BLaER1 treated with 17β-estradiol and CSF1 and Interleukin-3, amounts not matched to agents 10 nM and 100 nM (cell line): Measurements from ENCODE around the gene TTC28.
"Not testable (repeated sequence)": the region's sequence is repeated elsewhere in the genome, so short reads cannot be mapped to it uniquely, and the experiment has no call there.

Source experiments
- H3K27ac ChIP-seq, 11 experiments: shearing (Covaris generic); formaldehyde crosslinking; 2 replicates each; pipeline ENCODE4 v1.8.1; 2022
- H3K27me3 ChIP-seq, 11 experiments: shearing (Covaris generic); formaldehyde crosslinking; 2 replicates each; pipeline ENCODE4 v1.8.1; 2022
- H3K36me3 ChIP-seq, 11 experiments: shearing (Covaris generic); formaldehyde crosslinking; 2 replicates each; pipeline ENCODE4 v1.8.1; 2022
- H3K4me1 ChIP-seq, 10 experiments: shearing (Covaris generic); formaldehyde crosslinking; 2 replicates each; pipeline ENCODE4 v1.8.1; 2022
- H3K4me2 ChIP-seq, 11 experiments: shearing (Covaris generic); formaldehyde crosslinking; 2 replicates each; pipeline ENCODE4 v1.8.1; 2022
- H3K4me3 ChIP-seq, 10 experiments: shearing (Covaris generic); formaldehyde crosslinking; 2 replicates each; pipeline ENCODE4 v1.8.1; 2022
- H3K9ac ChIP-seq, 11 experiments: shearing (Covaris generic); formaldehyde crosslinking; 2 replicates each; pipeline ENCODE4 v1.8.1; 2022
- H3K9me3 ChIP-seq, 11 experiments: shearing (Covaris generic); formaldehyde crosslinking; replicated peaks in 1 of 11; 2 replicates each; pipeline ENCODE4 v1.8.1; 2022
- H4K20me1 ChIP-seq, 11 experiments: shearing (Covaris generic); formaldehyde crosslinking; 2 replicates each; pipeline ENCODE4 v1.8.1; 2022
- Cebpa-rat ChIP-seq, 11 experiments: shearing (Covaris generic); IDR thresholded peaks; 2 replicates each; pipeline ENCODE4 v1.8.1; 2022

Gene TTC28

DNA sequence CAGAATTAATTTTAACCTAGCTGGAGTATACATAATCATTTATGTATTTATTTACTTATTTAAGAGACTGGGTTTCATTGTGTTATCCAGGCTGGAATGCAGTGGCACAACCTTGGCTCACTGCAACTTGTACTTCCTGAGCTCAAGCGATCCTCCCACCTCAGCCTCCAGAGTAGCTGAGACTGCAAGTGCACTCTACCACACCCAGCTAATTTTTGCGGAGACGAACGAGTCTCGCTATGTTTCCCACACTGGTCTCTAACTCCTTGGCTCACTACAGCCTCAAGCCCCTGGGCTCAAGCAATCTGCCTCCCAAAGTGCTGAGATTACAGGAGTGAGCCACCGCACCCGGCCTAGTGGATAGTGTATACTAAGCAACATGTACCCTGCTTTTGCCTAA lies 1.5 kb downstream of the TTC28 start:
- Histone ChIP-seq H3K4me1 (peaks cover 13 to 31% (median 23%) of the 10 kb centered on the region in 10 experiments), H4K20me1 (peaks cover 0 to 57% (median 23%) of the 10 kb centered on the region in 11 experiments; a peak in 16 of 22 replicates), H3K27me3 (peaks cover 67 to 100% (median 75%) of the 10 kb centered on the region in 11 experiments)
- H3K9ac ChIP-seq, H3K36me3 ChIP-seq, H3K27ac ChIP-seq, H3K4me2 ChIP-seq, H3K9me3 ChIP-seq, H3K4me3 ChIP-seq: not testable (repeated sequence)

DNA sequence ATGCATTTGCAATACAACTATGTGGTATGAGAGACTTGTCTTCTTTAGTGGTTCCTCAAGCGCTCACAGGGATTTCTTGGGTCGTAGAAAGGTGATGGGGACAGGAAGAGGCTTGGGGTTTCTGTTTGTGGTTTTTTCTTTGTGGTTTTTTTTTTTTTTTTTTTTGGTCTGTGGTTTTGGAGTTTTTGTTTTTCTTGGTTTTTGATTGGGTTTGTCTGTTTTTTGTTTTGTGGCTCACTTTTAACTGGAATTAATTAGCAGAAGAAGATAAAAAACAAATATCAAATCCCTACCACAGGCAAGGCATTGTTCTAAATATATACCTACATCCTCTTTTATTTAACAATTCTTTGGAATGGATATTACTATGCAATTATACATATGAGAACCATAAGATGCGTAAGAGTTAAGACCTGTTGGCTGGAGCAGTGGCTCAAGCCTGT lies 5.5 kb downstream of the TTC28 start:
- Histone ChIP-seq H3K27ac (no peak overlapping the region), H4K20me1 (peaks cover 0 to 39% (median 24%) of the 10 kb centered on the region in 11 experiments; a peak in 16 of 22 replicates), H3K27me3 (peaks cover 70 to 98% (median 83%) of the 10 kb centered on the region in 11 experiments), H3K4me2 (peak overlapping the region; percentile 20 to 70 (median 48); a peak in 20 of 22 replicates), H3K9ac (no peak overlapping the region), H3K9me3 (peaks cover 13 to 27% (median 16%) of the 10 kb centered on the region in 11 experiments), H3K4me3 (no peak overlapping the region), H3K4me1 (peaks cover 8 to 31% (median 24%) of the 10 kb centered on the region in 10 experiments), H3K36me3 (no peaks in the 10 kb centered on the region)
- no peak for TF ChIP-seq Cebpa-rat (IDR thresholded peaks at IDR 0.05)

DNA sequence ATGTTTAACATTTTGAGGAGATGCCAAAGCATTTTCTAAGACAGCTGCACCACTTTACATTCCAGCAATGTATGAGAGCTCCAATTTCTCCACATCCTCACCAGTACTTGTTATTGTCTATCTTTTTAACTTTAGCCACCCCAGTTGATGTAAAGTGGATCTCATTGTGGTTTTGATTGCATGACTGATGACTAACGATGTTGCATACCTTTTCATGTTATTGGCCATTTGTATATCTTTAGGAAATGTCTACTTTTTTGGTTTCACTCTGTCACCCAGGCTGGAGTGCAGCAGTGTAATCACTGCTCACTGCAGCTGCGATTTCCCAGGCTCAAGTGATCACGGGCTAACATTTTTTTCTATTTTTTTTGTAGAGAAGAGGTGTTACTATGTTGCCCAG lies 8.9 kb downstream of the TTC28 start:
- H3K4me2 ChIP-seq: no peak overlapping the region
- peaks cover 0 to 26% (median 15%) of the 10 kb centered on the region in 11 experiments; a peak in 14 of 22 replicates for H4K20me1 ChIP-seq
- peaks cover 13 to 24% (median 16%) of the 10 kb centered on the region in 11 experiments for H3K9me3 ChIP-seq
- no peak overlapping the region for H3K9ac ChIP-seq
- no peaks in the 10 kb centered on the region for H3K36me3 ChIP-seq
- peaks cover 37 to 65% (median 49%) of the 10 kb centered on the region in 11 experiments for H3K27me3 ChIP-seq
- H3K4me3 ChIP-seq: no peak overlapping the region
- H3K27ac ChIP-seq: no peak overlapping the region
- no peak for TF ChIP-seq Cebpa-rat (IDR thresholded peaks at IDR 0.05)
- H3K4me1 ChIP-seq: peaks cover 5 to 26% (median 18%) of the 10 kb centered on the region in 10 experiments

DNA sequence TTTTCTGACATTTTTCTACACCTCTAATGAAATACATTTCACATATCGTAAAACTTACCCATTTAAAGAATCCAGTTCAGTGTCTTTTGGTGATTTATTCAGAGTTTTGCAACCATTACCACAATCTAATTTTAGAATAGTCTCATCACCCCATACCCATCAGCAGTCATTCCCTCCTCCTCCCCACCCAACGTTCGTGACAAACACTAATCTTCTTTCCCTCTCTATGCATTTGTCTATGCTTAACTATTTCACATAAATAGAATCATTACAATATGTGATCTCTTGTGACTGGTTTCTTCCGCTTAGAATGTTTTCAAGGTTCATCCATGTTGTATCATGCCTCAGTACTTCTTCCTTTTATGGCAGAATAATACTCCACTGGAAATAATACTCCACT lies 9.5 kb downstream of the TTC28 start:
- Histone ChIP-seq H3K4me1 (peaks cover 5 to 23% (median 18%) of the 10 kb centered on the region in 10 experiments), H3K9me3 (peaks cover 13 to 19% (median 16%) of the 10 kb centered on the region in 11 experiments), H3K27me3 (peaks cover 31 to 59% (median 43%) of the 10 kb centered on the region in 11 experiments), H3K4me3 (no peak overlapping the region; a peak in 1 of 20 replicates), H3K4me2 (no peak overlapping the region), H4K20me1 (peaks cover 0 to 21% (median 11%) of the 10 kb centered on the region in 11 experiments; a peak in 14 of 22 replicates), H3K27ac (no peak overlapping the region), H3K9ac (no peak overlapping the region), H3K36me3 (no peaks in the 10 kb centered on the region)
- no peak for TF ChIP-seq Cebpa-rat (IDR thresholded peaks at IDR 0.05)

DNA sequence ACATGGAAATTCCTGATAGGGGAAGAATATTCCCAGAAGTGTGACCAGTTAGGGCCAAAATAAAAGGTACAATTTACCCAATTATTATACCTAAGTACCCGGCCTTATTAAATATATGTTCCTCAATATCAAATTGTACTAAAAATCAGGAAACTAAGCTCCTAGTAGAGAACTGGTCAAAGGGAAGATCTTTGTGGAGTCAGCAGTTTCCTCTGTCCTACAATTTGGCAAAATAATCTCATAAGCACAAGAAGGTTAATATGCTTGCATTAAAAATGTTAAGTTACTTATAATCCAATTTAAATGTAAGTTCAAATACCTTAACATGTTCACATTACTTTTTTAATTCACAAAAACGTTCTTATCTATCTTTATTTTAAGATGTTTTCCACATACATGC lies 10.3 kb downstream of the TTC28 start:
- Histone ChIP-seq H3K4me1 (peaks cover 2 to 16% (median 11%) of the 10 kb centered on the region in 10 experiments), H3K36me3 (no peaks in the 10 kb centered on the region), H4K20me1 (peaks cover 0 to 13% (median 4%) of the 10 kb centered on the region in 11 experiments; a peak in 14 of 22 replicates), H3K9ac (no peak overlapping the region), H3K9me3 (peaks cover 13 to 19% (median 16%) of the 10 kb centered on the region in 11 experiments), H3K4me3 (no peak overlapping the region), H3K27me3 (peaks cover 24 to 51% (median 35%) of the 10 kb centered on the region in 11 experiments), H3K4me2 (no peak overlapping the region), H3K27ac (no peak overlapping the region)
- no peak for TF ChIP-seq Cebpa-rat (IDR thresholded peaks at IDR 0.05)

DNA sequence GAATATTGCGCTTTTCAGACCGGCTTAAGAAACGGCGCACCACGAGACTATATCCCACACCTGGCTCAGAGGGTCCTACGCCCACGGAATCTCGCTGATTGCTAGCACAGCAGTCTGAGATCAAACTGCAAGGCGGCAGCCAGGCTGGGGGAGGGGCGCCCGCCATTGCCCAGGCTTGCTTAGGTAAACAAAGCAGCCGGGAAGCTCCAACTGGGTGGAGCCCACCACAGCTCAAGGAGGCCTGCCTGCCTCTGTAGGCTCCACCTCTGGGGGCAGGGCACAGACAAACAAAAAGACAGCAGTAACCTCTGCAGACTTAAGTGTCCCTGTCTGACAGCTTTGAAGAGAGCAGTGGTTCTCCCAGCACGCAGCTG lies 16.1 kb downstream of the TTC28 start:
- H3K36me3 ChIP-seq: not testable (repeated sequence)

DNA sequence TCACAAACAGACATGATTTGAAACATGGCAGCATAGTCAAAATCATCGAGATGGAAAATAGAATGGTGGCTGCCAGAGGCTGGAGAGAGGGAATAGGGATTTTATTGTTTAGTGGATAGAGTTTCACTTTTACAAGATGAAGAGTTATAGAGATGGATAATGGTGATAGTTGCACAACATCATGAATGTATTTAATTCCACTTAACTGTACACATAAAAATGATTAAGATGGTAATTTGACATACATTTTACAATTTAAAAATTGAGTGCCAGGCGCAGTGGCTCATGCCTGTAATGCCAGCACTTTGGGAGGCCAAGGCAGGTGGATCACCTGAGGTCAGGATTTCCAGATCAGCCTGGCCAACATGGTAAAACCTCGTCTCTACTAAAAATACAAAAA lies 21.2 kb downstream of the TTC28 start:
- Histone ChIP-seq H3K9ac (no peak overlapping the region), H3K4me3 (no peak overlapping the region), H3K4me2 (no peak overlapping the region), H4K20me1 (no peaks in the 10 kb centered on the region), H3K27me3 (peaks cover 0 to 13% (median 0%) of the 10 kb centered on the region in 11 experiments; a peak in 4 of 22 replicates), H3K4me1 (no peaks in the 10 kb centered on the region), H3K27ac (no peak overlapping the region), H3K9me3 (no peaks in the 10 kb centered on the region), H3K36me3 (no peaks in the 10 kb centered on the region)
- TF ChIP-seq Cebpa-rat (IDR thresholded peaks at IDR 0.05): no peak

More for the DNA sequence above, 16.1 kb downstream of the TTC28 start:
- H3K27ac ChIP-seq, H4K20me1 ChIP-seq, H3K9ac ChIP-seq, H3K4me3 ChIP-seq, H3K4me2 ChIP-seq, H3K4me1 ChIP-seq, H3K9me3 ChIP-seq: not testable (repeated sequence)
- peaks cover 0 to 13% (median 0%) of the 10 kb centered on the region in 11 experiments; a peak in 4 of 22 replicates for H3K27me3 ChIP-seq

DNA sequence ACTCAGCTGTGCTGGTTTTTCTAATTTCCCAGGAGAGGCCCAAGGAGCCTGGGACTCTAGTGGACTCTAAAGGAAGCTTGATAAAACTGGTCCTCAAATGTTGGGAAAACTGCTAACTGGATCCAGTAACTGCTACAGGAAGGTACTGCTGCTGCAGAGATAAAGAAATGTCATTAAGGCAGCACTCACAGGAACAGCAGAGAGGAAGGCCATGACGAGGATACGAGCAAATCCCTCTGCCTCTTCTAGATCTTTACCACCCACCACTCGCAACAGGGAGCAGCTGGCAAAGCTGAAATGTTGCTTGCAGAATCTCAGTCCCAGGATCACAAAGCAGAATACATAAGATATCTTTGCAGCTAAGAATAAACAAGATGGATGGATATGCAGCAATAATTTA lies 23.5 kb downstream of the TTC28 start:
- Histone ChIP-seq H3K27me3 (peaks cover 0 to 6% (median 0%) of the 10 kb centered on the region in 11 experiments; a peak in 2 of 22 replicates), H4K20me1 (no peaks in the 10 kb centered on the region; a peak in 1 of 22 replicates), H3K9ac (no peak overlapping the region), H3K27ac (no peak overlapping the region), H3K4me2 (no peak overlapping the region), H3K9me3 (peaks cover 0 to 7% (median 0%) of the 10 kb centered on the region in 11 experiments; a peak in 2 of 22 replicates), H3K36me3 (no peaks in the 10 kb centered on the region), H3K4me3 (no peak overlapping the region), H3K4me1 (no peaks in the 10 kb centered on the region)
- TF ChIP-seq Cebpa-rat (IDR thresholded peaks at IDR 0.05): no peak

DNA sequence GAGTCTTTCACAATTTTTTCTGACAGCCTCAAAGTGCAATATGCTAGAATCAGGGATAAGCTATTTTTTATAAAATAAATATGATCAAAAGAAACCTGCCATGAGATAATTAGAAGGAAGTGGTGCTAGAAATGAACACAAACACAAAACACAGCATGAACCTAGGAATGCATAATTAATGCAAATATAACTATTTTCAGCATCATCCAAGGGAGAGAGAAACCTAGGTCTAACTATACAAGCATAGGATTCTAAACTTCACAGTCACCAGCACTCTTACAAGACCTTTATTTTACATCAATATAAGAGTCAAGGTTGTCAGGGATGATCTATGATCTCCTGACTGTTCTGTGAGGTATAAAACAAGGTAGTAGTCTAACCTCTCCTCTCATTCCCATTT lies 29.2 kb downstream of the TTC28 start:
- no peak overlapping the region for H3K9ac ChIP-seq
- H3K4me2 ChIP-seq: no peak overlapping the region
- H3K27ac ChIP-seq: no peak overlapping the region
- no peaks in the 10 kb centered on the region for H3K36me3 ChIP-seq
- H3K4me1 ChIP-seq: no peaks in the 10 kb centered on the region
- H3K9me3 ChIP-seq: peaks cover 0 to 7% (median 0%) of the 10 kb centered on the region in 11 experiments; a peak in 2 of 22 replicates
- H3K4me3 ChIP-seq: no peak overlapping the region
- no peak for TF ChIP-seq Cebpa-rat (IDR thresholded peaks at IDR 0.05)
- no peaks in the 10 kb centered on the region for H3K27me3 ChIP-seq
- no peaks in the 10 kb centered on the region; a peak in 1 of 22 replicates for H4K20me1 ChIP-seq

DNA sequence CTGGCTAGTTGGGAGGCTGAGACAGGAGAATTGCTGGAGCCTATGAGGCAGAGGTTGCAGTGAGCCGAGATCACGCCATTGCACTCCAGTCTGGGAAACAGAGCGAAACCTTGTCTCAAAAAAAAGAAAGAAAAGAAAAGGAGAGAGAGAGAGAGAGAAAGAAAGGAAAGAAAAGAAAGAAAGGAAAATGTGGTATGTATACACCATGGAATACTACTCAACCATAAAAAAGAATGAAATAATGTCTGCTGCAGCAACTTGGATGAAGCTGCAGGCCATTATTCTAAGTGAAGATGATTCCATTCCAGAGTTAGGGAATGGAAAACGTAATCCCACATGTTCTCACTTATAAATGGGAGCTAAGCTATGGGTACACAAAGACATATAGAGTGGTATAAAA lies 30.8 kb downstream of the TTC28 start:
- no peaks in the 10 kb centered on the region; a peak in 1 of 22 replicates for H4K20me1 ChIP-seq
- no peaks in the 10 kb centered on the region for H3K4me1 ChIP-seq
- peaks cover 0 to 7% (median 0%) of the 10 kb centered on the region in 11 experiments; a peak in 2 of 22 replicates for H3K9me3 ChIP-seq
- no peak overlapping the region for H3K27ac ChIP-seq
- no peaks in the 10 kb centered on the region for H3K36me3 ChIP-seq
- no peak overlapping the region for H3K9ac ChIP-seq
- H3K4me2 ChIP-seq: no peak overlapping the region
- H3K27me3 ChIP-seq: no peaks in the 10 kb centered on the region
- H3K4me3 ChIP-seq: no peak overlapping the region
- TF ChIP-seq Cebpa-rat (IDR thresholded peaks at IDR 0.05): no peak
